ENCODE measurements around the gene SDK1.
"Not testable (repeated sequence)": the region's sequence is repeated elsewhere in the genome, so short reads cannot be mapped to it uniquely, and the experiment has no call there.

Gene SDK1

GRCh38 chr7:3544202-3544601 lies 243.2 kb downstream of the SDK1 start:
- no peak for DNase-seq

- no peak for DNase-seq
These were observed 247.8 kb downstream of the SDK1 start for GRCh38 chr7:3548815-3549214.

- DNase-seq = no peak
These were observed 248.5 kb downstream of the SDK1 start for GRCh38 chr7:3549601-3550000.

- no peak for DNase-seq
These were observed 250.5 kb downstream of the SDK1 start for GRCh38 chr7:3551536-3551935.

GRCh38 chr7:3552499-3552898 lies 251.4 kb downstream of the SDK1 start:
- DNase-seq = no peak

GRCh38 chr7:3558400-3558799 lies 257.3 kb downstream of the SDK1 start:
- DNase-seq = no peak

- no peak for DNase-seq
These were observed 258.2 kb downstream of the SDK1 start for GRCh38 chr7:3559278-3559677.

- DNase-seq = no peak
These were observed 259.4 kb downstream of the SDK1 start for GRCh38 chr7:3560495-3560894.

- no peak for DNase-seq
These were observed 260.9 kb downstream of the SDK1 start for GRCh38 chr7:3561932-3562331.

GRCh38 chr7:3564231-3564630 lies 263.2 kb downstream of the SDK1 start:
- no peak for DNase-seq

- DNase-seq = no peak
These were observed 267.5 kb downstream of the SDK1 start for GRCh38 chr7:3568516-3568915.

- DNase-seq = no peak
These were observed 268.6 kb downstream of the SDK1 start for GRCh38 chr7:3569643-3570042.

- no peak for DNase-seq
These were observed 272.1 kb downstream of the SDK1 start for GRCh38 chr7:3573151-3573550.

- DNase-seq = no peak
These were observed 273.3 kb downstream of the SDK1 start for GRCh38 chr7:3574386-3574785.

GRCh38 chr7:3575753-3576531 lies 274.9 kb downstream of the SDK1 start:
- no peak for DNase-seq

- DNase-seq = no peak
These were observed 277.3 kb downstream of the SDK1 start for GRCh38 chr7:3578399-3578798.

GRCh38 chr7:3579638-3580219 lies 278.7 kb downstream of the SDK1 start:
- DNase-seq = no peak

GRCh38 chr7:3582145-3582544 lies 281.1 kb downstream of the SDK1 start:
- DNase-seq = not testable (repeated sequence)

- DNase-seq = no peak
These were observed 284.8 kb downstream of the SDK1 start for GRCh38 chr7:3585826-3586225.

- no peak for DNase-seq
These were observed 287.3 kb downstream of the SDK1 start for GRCh38 chr7:3588341-3588740.

- no peak for DNase-seq
These were observed 288.7 kb downstream of the SDK1 start for GRCh38 chr7:3589752-3590151.

- no peak for DNase-seq
These were observed 290.2 kb downstream of the SDK1 start for GRCh38 chr7:3591219-3591618.

GRCh38 chr7:3591944-3592343 lies 290.9 kb downstream of the SDK1 start:
- DNase-seq = no peak

- DNase-seq = no peak
These were observed 291.5 kb downstream of the SDK1 start for GRCh38 chr7:3592401-3593134.

All from AML-193 (cell line).